ENCODE measurements around the gene CTH.
"Not testable (repeated sequence)": the region's sequence is repeated elsewhere in the genome, so short reads cannot be mapped to it uniquely, and the experiment has no call there.

CTH gene

GRCh38 chr1:70477905-70478304, 66.8 kb downstream of the CTH start:
- H3K36me3 Mint-ChIP-seq (ENCODE audit: insufficient read depth); H3K4me3 Mint-ChIP-seq; H3K27ac Mint-ChIP-seq; ATAC-seq (replicated peaks); DNase-seq; H3K9me3 Mint-ChIP-seq; H3K4me1 Mint-ChIP-seq (ENCODE audit: low read depth in 2 of 2): not testable (repeated sequence)
- H3K27me3 Mint-ChIP-seq, result peaks cover 6 to 10% of the 10 kb centered on the region in 2 donors

- H3K4me3 Mint-ChIP-seq, result no peak overlapping the region
- H3K4me1 Mint-ChIP-seq (ENCODE audit: low read depth in 2 of 2), result no peaks in the 10 kb centered on the region
- peaks cover 15 to 16% of the 10 kb centered on the region in 2 donors for H3K27me3 Mint-ChIP-seq
- H3K27ac Mint-ChIP-seq, result no peak overlapping the region
- DNase-seq (no peak), ATAC-seq (replicated peaks) (no peak)
- H3K36me3 Mint-ChIP-seq (ENCODE audit: insufficient read depth), result no peaks in the 10 kb centered on the region
- H3K9me3 Mint-ChIP-seq, result no peaks in the 10 kb centered on the region
These were observed 72.3 kb downstream of the CTH start for GRCh38 chr1:70483342-70483741.

- Mint-ChIP-seq H3K27ac (no peak overlapping the region), H3K9me3 (no peaks in the 10 kb centered on the region), H3K4me3 (no peak overlapping the region), H3K4me1 (ENCODE audit: low read depth in 2 of 2) (no peaks in the 10 kb centered on the region), H3K27me3 (peaks cover 17 to 25% of the 10 kb centered on the region in 2 donors), H3K36me3 (ENCODE audit: insufficient read depth) (no peaks in the 10 kb centered on the region)
- DNase-seq (no peak), ATAC-seq (replicated peaks) (no peak)
These were observed 74.6 kb downstream of the CTH start for GRCh38 chr1:70485624-70486023.

GRCh38 chr1:70486676-70487458, 75.8 kb downstream of the CTH start:
- ATAC-seq (replicated peaks) (no peak), DNase-seq (no peak)
- H3K27ac Mint-ChIP-seq, result no peak overlapping the region
- H3K4me3 Mint-ChIP-seq, result no peak overlapping the region
- no peaks in the 10 kb centered on the region for H3K9me3 Mint-ChIP-seq
- H3K4me1 Mint-ChIP-seq (ENCODE audit: low read depth in 2 of 2), result no peaks in the 10 kb centered on the region
- no peaks in the 10 kb centered on the region for H3K36me3 Mint-ChIP-seq (ENCODE audit: insufficient read depth)
- peaks cover 13 to 37% of the 10 kb centered on the region in 2 donors for H3K27me3 Mint-ChIP-seq

GRCh38 chr1:70487459-70487815, 76.4 kb downstream of the CTH start:
- no peak overlapping the region for H3K27ac Mint-ChIP-seq
- ATAC-seq (replicated peaks), result no peak
- no peak overlapping the region for H3K4me3 Mint-ChIP-seq
- H3K4me1 Mint-ChIP-seq (ENCODE audit: low read depth in 2 of 2), result no peaks in the 10 kb centered on the region
- H3K36me3 Mint-ChIP-seq (ENCODE audit: insufficient read depth), result no peaks in the 10 kb centered on the region
- no peak for DNase-seq
- H3K9me3 Mint-ChIP-seq, result no peaks in the 10 kb centered on the region
- H3K27me3 Mint-ChIP-seq, result peaks cover 7 to 33% of the 10 kb centered on the region in 2 donors

GRCh38 chr1:70487910-70488665, 77.0 kb downstream of the CTH start:
- H3K27ac Mint-ChIP-seq, result no peak overlapping the region
- DNase-seq, result peak in 1 of 3 experiments; percentile 0
- no peaks in the 10 kb centered on the region for H3K4me1 Mint-ChIP-seq (ENCODE audit: low read depth in 2 of 2)
- no peak for ATAC-seq (replicated peaks)
- no peaks in the 10 kb centered on the region for H3K36me3 Mint-ChIP-seq (ENCODE audit: insufficient read depth)
- H3K4me3 Mint-ChIP-seq, result no peak overlapping the region
- H3K27me3 Mint-ChIP-seq, result peaks cover 6 to 31% of the 10 kb centered on the region in 2 donors
- no peaks in the 10 kb centered on the region for H3K9me3 Mint-ChIP-seq
